Keratinocyte (primary cell): Measurements from ENCODE around the gene HNRNPAB. TPM values are rescaled to one million over a fixed set of nuclear protein-coding genes. Genes with fewer than 3 reads are reported as not detected.

ENCODE experiments used
- DNase-seq: peaks from one replicate; pipeline ENCODE4 v3.0.0-alpha.2; 2011; ENCODE audit warnings: low read depth, missing footprints, low spot score
- FAIRE-seq: peaks from 2 replicates; lab custom pipeline; 2011; peaks lifted over from hg19 to GRCh38; lab: Jason Lieb, UNC
- H2AFZ ChIP-seq: 2 replicates; pipeline ENCODE4 v1.6.0; 2012; ENCODE audit warnings: low read length, control low read depth, inconsistent platforms; ENCODE audit not compliant: control insufficient read depth
- H3K27ac ChIP-seq: 2 replicates; pipeline ENCODE4 v1.5.1; 2011; ENCODE audit warnings: low read length; ENCODE audit not compliant: control insufficient read depth, insufficient read depth
- H3K27me3 ChIP-seq: 3 replicates; pipeline ENCODE4 v1.6.0; 2011; ENCODE audit warnings: low read length; ENCODE audit not compliant: control insufficient read depth, insufficient read depth; ENCODE audit errors: extremely low read depth
- H3K36me3 ChIP-seq, 2 experiments: 2 replicates in 1 of 2; 3 replicates in 1 of 2; pipeline ENCODE4 v1.5.1; 2011; ENCODE audit warnings: low read length in 2 of 2, mild to moderate bottlenecking in 1 of 2; ENCODE audit not compliant: control insufficient read depth in 2 of 2, insufficient read depth in 2 of 2; ENCODE audit errors: extremely low read depth in 1 of 2
- H3K4me1 ChIP-seq: 3 replicates; pipeline ENCODE4 v1.5.1; 2011; ENCODE audit warnings: low read length; ENCODE audit not compliant: control insufficient read depth, insufficient read depth; ENCODE audit errors: extremely low read depth
- H3K4me2 ChIP-seq: 3 replicates; pipeline ENCODE4 v1.6.0; 2011; ENCODE audit warnings: low read depth, low read length; ENCODE audit not compliant: control insufficient read depth, insufficient read depth; ENCODE audit errors: extremely low read depth
- H3K4me3 ChIP-seq, 3 experiments: fragments of 200-600 bp in 1 of 3; sonication (generic) in 1 of 3; 2 replicates in 2 of 3; 3 replicates in 1 of 3; pipeline ENCODE4 v1.5.1; 2011 to 2016; ENCODE audit warnings: low read length in 3 of 3, mild to moderate bottlenecking in 3 of 3, control low read depth in 2 of 3, inconsistent platforms in 1 of 3, low read depth in 1 of 3, mixed read lengths in 1 of 3, mixed run types in 1 of 3, moderate library complexity in 1 of 3; ENCODE audit not compliant: control insufficient read depth in 2 of 3, insufficient read depth in 2 of 3; ENCODE audit errors: extremely low read depth in 1 of 3
- H3K79me2 ChIP-seq: 2 replicates; pipeline ENCODE4 v1.6.0; 2012; ENCODE audit warnings: low read length; ENCODE audit not compliant: control insufficient read depth, insufficient read depth
- H3K9ac ChIP-seq: 3 replicates; pipeline ENCODE4 v1.6.0; 2011; ENCODE audit warnings: low read length; ENCODE audit not compliant: control insufficient read depth, insufficient read depth; ENCODE audit errors: extremely low read depth
- H3K9me1 ChIP-seq: 3 replicates; pipeline ENCODE4 v1.6.0; 2011; ENCODE audit warnings: low read length; ENCODE audit not compliant: control insufficient read depth, insufficient read depth; ENCODE audit errors: extremely low read depth
- H3K9me3 ChIP-seq: 2 replicates; pipeline ENCODE4 v1.5.1; 2012; ENCODE audit warnings: low read depth, low read length; ENCODE audit not compliant: control insufficient read depth
- H4K20me1 ChIP-seq: 3 replicates; pipeline ENCODE4 v1.6.0; 2011; ENCODE audit warnings: low read length; ENCODE audit not compliant: control insufficient read depth, insufficient read depth; ENCODE audit errors: extremely low read depth
- EZH2 ChIP-seq: IDR thresholded peaks from one replicate; pipeline ENCODE4 v1.6.1; 2012; ENCODE audit warnings: inconsistent platforms, mild to moderate bottlenecking, low read length, moderate library complexity
- dilution Hi-C: fragments of 300-500 bp; cut with MboI; formaldehyde crosslinking; loops from one replicate; pipeline ENCODE4 v1.7.0; 2020; ENCODE audit warnings: low sequenced_read_pairs; ENCODE audit not compliant: extremely low pct_ligation_motif_present
- polyA plus RNA-seq, 5 experiments: library from polyadenylated mRNA; depleted of rRNA in 3 of 5; stranded (reverse) in 3 of 5; stranded (forward) in 1 of 5; unstranded in 1 of 5; fragments of >200 nt; gene quantifications; 1 replicate in 1 of 5; 2 replicates in 3 of 5; 3 replicates in 1 of 5; pipeline versions ENCODE4 v1.2.1 to v1.2.3, GENCODE V29; 2011 to 2012; ENCODE audit warnings: missing spikeins in 2 of 5, low read depth in 1 of 5, low replicate concordance in 1 of 5
- TF ChIP-seq, protein P1 (sequence below), 3 experiments: IDR thresholded peaks in 1 of 3; conservative IDR thresholded peaks in 1 of 3; optimal IDR thresholded peaks in 1 of 3; 2 replicates in 2 of 3; 3 replicates in 1 of 3; pipeline versions ENCODE3 to v1.5.1; 2011; ENCODE audit warnings: low read length in 3 of 3, mild to moderate bottlenecking in 3 of 3, moderate library complexity in 2 of 3, control low read depth in 1 of 3, inconsistent platforms in 1 of 3; ENCODE audit not compliant: insufficient read depth in 2 of 3; ENCODE audit errors: extremely low read depth in 1 of 3

HNRNPAB gene
- polyA plus RNA-seq, 1 donor (not counting 4 experiments of a cell fraction or from before 2014, with no cell fraction given): 161 TPM

DNA sequence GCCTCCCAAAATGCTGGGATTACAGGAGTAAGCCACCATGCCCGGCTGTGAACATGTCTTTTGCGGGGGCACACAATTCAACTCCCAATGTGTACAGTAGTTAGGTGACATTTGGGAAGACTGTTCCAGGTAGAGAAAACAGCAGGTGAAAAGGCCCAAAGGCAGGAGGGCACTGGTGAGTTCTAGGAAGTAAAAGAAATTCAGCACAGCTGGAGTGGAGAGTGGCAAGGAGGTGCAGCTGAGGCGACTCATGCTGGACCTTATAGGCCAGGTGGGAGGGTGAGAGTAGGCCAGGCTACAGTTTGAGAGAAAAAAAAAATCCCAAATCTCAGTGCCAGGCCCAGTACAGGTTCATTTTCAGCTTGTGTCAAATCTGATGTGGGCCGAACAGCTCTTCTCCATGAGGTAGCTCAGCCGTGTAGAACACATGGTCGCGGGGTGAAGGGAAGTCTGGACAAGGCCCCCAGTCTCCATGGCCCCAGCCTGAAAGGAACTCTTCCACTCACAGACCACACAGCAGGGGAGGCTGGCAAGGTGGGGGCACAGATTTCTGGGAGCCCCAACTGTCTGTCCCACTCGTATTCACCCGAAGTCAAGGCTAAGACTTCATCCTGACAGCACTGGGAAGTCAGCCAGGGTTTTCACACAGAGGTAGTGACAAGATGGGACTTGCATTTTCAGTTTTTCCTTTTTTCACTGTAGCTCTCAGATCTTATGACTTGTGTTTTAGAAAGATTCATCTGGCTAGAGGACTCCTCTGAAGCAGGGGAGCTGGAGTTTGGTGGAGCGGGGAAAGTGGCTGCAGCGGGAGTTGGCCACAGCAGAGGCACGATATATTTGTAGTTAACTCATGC lies 4.5 kb upstream of the HNRNPAB start:
- no peak for TF ChIP-seq EZH2
- TF ChIP-seq, protein P1, sequence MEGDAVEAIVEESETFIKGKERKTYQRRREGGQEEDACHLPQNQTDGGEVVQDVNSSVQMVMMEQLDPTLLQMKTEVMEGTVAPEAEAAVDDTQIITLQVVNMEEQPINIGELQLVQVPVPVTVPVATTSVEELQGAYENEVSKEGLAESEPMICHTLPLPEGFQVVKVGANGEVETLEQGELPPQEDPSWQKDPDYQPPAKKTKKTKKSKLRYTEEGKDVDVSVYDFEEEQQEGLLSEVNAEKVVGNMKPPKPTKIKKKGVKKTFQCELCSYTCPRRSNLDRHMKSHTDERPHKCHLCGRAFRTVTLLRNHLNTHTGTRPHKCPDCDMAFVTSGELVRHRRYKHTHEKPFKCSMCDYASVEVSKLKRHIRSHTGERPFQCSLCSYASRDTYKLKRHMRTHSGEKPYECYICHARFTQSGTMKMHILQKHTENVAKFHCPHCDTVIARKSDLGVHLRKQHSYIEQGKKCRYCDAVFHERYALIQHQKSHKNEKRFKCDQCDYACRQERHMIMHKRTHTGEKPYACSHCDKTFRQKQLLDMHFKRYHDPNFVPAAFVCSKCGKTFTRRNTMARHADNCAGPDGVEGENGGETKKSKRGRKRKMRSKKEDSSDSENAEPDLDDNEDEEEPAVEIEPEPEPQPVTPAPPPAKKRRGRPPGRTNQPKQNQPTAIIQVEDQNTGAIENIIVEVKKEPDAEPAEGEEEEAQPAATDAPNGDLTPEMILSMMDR (optimal IDR thresholded peaks at IDR 0.05 in 1 of 3, IDR thresholded peaks at IDR 0.05 in 1 of 3, conservative IDR thresholded peaks at IDR 0.05 in 1 of 3; ENCODE audit: extremely low read depth in 1 of 3, insufficient read depth in 2 of 3, low read length in 3 of 3): no peak
- no peaks in the 10 kb centered on the region for H3K9me1 ChIP-seq
- H3K36me3 ChIP-seq: no peaks in the 10 kb centered on the region
- dilution Hi-C loops: no loop called here
- DNase-seq (no peak), FAIRE-seq (peak; percentile 51)
- no peak overlapping the region for H2AFZ ChIP-seq
- peaks cover 7% of the 10 kb centered on the region for H3K79me2 ChIP-seq
- H3K27me3 ChIP-seq: no peaks in the 10 kb centered on the region
- peak overlapping the region; percentile 47 for H3K4me2 ChIP-seq
- no peak overlapping the region for H3K4me3 ChIP-seq
- H3K27ac ChIP-seq: no peak overlapping the region
- peaks cover 15% of the 10 kb centered on the region for H3K4me1 ChIP-seq
- no peaks in the 10 kb centered on the region for H3K9me3 ChIP-seq
- H4K20me1 ChIP-seq: no peaks in the 10 kb centered on the region
- no peak overlapping the region for H3K9ac ChIP-seq

DNA sequence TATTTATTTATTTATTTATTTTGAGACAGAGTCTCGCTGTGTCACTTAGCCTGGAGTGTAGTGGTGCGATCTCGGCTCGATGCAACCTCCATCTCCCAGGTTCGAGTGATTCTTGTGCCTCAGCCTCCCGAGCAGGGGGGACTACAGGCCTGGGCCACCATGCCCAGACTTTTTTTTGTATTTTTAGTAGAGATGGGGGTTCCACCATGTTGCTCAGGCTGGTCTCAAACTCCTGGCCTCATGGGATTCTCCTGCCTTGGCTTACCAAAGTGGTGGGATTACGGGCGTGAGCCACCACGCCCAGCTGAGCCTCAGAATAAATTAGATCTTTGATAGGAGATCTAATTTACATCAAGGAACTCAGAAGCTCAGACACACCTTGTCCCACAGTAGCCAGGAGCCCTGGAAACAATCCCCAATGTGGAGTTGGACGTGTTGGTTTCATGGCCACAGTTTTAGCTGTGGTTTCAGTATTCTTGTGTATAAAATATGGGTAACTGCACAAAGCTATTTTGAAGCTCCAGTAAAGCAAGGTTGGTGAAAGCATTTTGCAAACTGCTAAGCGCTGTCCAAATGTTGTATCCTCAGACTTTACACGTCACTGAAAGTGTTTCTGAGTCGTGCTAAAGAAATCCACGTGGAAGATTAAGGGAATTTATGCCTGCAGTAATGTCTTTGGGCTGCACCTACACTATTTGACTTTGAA lies 3.0 kb upstream of the HNRNPAB start:
- DNase-seq (no peak), FAIRE-seq (no peak)
- H3K79me2 ChIP-seq: peaks cover 23% of the 10 kb centered on the region
- H3K36me3 ChIP-seq: peaks cover 4 to 11% of the 10 kb centered on the region in 2 experiments
- H3K4me3 ChIP-seq: no peak overlapping the region
- H3K27me3 ChIP-seq: no peaks in the 10 kb centered on the region
- no peak overlapping the region for H3K9ac ChIP-seq
- H3K27ac ChIP-seq: no peak overlapping the region
- peaks cover 23% of the 10 kb centered on the region for H3K4me1 ChIP-seq
- H2AFZ ChIP-seq: no peak overlapping the region
- dilution Hi-C loops: no loop called here
- H3K9me3 ChIP-seq: no peaks in the 10 kb centered on the region
- H3K9me1 ChIP-seq: peaks cover 7% of the 10 kb centered on the region
- H3K4me2 ChIP-seq: no peak overlapping the region
- TF ChIP-seq, protein P1 (optimal IDR thresholded peaks at IDR 0.05 in 1 of 3, IDR thresholded peaks at IDR 0.05 in 1 of 3, conservative IDR thresholded peaks at IDR 0.05 in 1 of 3; ENCODE audit: extremely low read depth in 1 of 3, insufficient read depth in 2 of 3, low read length in 3 of 3): no peak
- no peak for TF ChIP-seq EZH2
- H4K20me1 ChIP-seq: peaks cover 11% of the 10 kb centered on the region
